Endometrial microvascular endothelial cells (primary cell): ENCODE data around the gene BCS1L. TPM values are rescaled to one million over a fixed set of nuclear protein-coding genes. Genes with fewer than 3 reads are reported as not detected.

Source experiments
- in situ Hi-C: cut with HindIII; loops from 2 replicates; pipeline ENCODE4 v1.10.0; 2017; ENCODE audit warnings: low sequenced_read_pairs, low pct_unique_long_range_greater_than_20kb; ENCODE audit errors: inconsistent ontology term
- total RNA-seq: library from RNA; depleted of rRNA; stranded (reverse); fragments of >200 nt; gene quantifications from one replicate; pipeline ENCODE4 v1.2.3, GENCODE V29; 2015; ENCODE audit errors: inconsistent ontology term

Gene BCS1L
- total RNA-seq, 1 donor from 2014 or later, result 51.5 TPM

- in situ Hi-C loops, result no loop called here
These were observed 50.8 kb downstream of the BCS1L start for GRCh38 chr2:218710334-218710686.

DNA sequence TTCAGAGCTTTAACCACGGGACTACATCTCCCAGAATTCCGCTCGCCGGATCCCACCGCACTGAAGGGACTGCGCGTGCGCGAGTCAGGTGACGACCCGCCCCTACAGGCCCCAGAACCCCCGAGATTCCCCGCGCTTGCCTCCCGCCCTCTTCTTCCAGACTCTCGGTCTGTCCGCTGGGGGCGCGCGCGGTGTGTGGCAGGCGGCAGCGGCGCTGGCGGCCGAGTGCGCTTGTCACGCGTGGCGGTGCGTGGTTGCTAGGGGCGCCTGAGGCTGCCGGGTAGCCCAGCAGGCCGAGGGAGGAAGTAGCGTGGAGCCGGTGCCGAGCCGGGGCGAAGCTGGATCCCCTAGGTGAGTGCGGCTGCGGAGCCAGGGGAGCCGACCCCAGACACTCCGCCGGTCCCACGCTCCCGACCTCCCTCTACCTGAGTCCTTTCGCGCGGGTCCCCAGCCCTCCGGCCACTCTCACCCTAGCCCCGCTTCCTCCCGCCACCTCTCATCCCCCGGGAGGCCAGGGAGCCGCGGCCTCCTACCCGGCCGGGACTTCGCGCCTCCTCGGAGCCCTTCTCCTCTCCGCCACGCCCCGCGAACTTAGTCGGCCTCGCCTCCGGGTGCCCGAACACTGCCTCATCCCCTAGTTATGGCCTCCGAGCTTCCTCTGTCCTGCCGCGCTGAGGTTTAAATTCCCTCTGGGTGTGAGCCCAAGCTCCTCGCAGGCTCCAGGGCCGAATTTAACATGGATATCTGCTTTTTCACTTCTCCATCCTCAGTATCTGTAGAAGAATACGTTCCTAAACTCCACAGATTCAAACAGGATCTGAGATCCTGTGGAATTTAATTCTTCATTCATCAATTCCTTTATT lies 51.4 kb downstream of the BCS1L start, which contains the start of gene TTLL4:
TTLL4 (plus strand) TSS at position 149 of the 863 bp plus-strand sequence. CDS start 26,842 bp downstream, outside the sequence.
- in situ Hi-C loops, result no loop called here

DNA sequence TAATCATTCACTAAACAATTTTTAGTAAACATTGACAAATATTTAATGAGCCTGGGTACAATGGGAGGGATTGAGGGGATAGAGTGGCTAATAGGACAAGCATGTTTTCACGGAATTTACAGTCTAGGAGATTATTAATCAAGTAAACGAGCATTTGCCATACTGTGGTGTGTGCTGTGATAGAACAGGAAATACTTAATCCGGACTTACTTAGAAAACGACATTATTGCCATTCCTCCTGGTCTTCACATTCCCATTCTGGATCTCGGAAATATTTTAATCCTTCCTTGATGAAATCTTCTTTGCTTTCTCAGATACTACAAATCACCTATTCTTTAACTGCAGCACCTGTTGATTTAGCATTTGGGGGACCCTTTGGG lies 52.1 kb downstream of the BCS1L start:
- in situ Hi-C loops, result no loop called here

Other genes with a start within 250 kb of the BCS1L start
- not detected for gene VIL1, start 240.6 kb upstream of the BCS1L start, total RNA-seq
- gene USP37, start 91.3 kb upstream of the BCS1L start, total RNA-seq, result 11.2 TPM
- 49.9 TPM for gene CNOT9, start 90.8 kb upstream of the BCS1L start, total RNA-seq
- 2.0 TPM for gene PLCD4, start 51.8 kb upstream of the BCS1L start, total RNA-seq
- 17.2 TPM for gene ZNF142, start 60 bp upstream of the BCS1L start, total RNA-seq
- 30.7 TPM for gene RNF25, start 12.3 kb downstream of the BCS1L start, total RNA-seq
- 34.1 TPM for gene STK36, start 12.4 kb downstream of the BCS1L start, total RNA-seq
- gene TTLL4, start 51.2 kb downstream of the BCS1L start, total RNA-seq, result 24.1 TPM
- 5.9 TPM for gene CYP27A1, start 122.5 kb downstream of the BCS1L start, total RNA-seq
- not detected for gene PRKAG3, start 172.1 kb downstream of the BCS1L start, total RNA-seq
- not detected for gene WNT6, start 200.1 kb downstream of the BCS1L start, total RNA-seq
- gene WNT10A, start 221.2 kb downstream of the BCS1L start, total RNA-seq, result not detected